MM.1S (cell line): ENCODE data around the gene C17orf75.

Source experiments
- CTCF ChIP-seq: fragments of 300-600 bp; sonication (generic); IDR thresholded peaks from 2 replicates; pipeline ENCODE4 v1.5.1; 2016; ENCODE audit warnings: antibody characterized with exemption, low read length, mixed read lengths
- EZH2 ChIP-seq: fragments of 300-600 bp; sonication (generic); optimal IDR thresholded peaks from 2 replicates; pipeline ENCODE3; 2017; ENCODE audit warnings: low read depth, mild to moderate bottlenecking, antibody characterized with exemption, low read length, mixed read lengths
- EZH2phosphoT487 ChIP-seq: fragments of 300-600 bp; sonication (generic); IDR thresholded peaks from 2 replicates; pipeline ENCODE4 v1.6.1; 2018; ENCODE audit warnings: antibody characterized with exemption, low read length

GRCh38 chr17:32331243-32332040, 10.5 kb downstream of the C17orf75 start:
- TF ChIP-seq EZH2 (no peak), CTCF (no peak), EZH2phosphoT487 (no peak)
